HG03520 (cell line): ENCODE data around the gene GALR1.
"Not testable (repeated sequence)": the region's sequence is repeated elsewhere in the genome, so short reads cannot be mapped to it uniquely, and the experiment has no call there.

Experiments
- ATAC-seq: cut with Tn5 transposase; IDR thresholded peaks from one replicate; pipeline ENCODE4 v1.9.1; 2021; ENCODE audit warnings: mild to moderate bottlenecking, moderate library complexity; ENCODE audit not compliant: unreplicated experiment

Gene GALR1

GRCh38 chr18:77250501-77250925 is 865 bp downstream of the GALR1 start:
- no peak for ATAC-seq

GRCh38 chr18:77250926-77251729 is 1.5 kb downstream of the GALR1 start:
- no peak for ATAC-seq

DNA sequence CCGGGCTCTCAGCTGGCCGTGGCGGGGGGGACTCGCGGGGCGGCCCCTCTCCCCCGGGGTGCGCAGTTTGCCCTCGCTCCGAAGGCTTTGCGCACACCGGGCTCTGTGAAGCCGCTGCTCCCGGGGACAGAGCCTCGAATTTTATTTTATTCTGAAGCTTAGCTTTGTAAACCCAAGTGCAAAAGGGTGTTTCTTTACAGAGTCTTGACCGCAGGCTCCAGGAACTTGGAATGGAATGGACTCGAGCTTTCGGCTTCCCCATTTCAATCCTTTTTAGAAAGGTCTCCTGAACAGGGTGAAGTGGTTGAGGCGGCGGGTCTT is 2.0 kb downstream of the GALR1 start:
- ATAC-seq: no peak

- no peak for ATAC-seq
Observed at GRCh38 chr18:77254711-77255405, 5.2 kb downstream of the GALR1 start.

- ATAC-seq: no peak
Observed at GRCh38 chr18:77255426-77256105, 5.9 kb downstream of the GALR1 start.

GRCh38 chr18:77262643-77263465 is 13.2 kb downstream of the GALR1 start:
- ATAC-seq: no peak

- ATAC-seq: no peak
Observed at GRCh38 chr18:77263466-77263763, 13.8 kb downstream of the GALR1 start.

DNA sequence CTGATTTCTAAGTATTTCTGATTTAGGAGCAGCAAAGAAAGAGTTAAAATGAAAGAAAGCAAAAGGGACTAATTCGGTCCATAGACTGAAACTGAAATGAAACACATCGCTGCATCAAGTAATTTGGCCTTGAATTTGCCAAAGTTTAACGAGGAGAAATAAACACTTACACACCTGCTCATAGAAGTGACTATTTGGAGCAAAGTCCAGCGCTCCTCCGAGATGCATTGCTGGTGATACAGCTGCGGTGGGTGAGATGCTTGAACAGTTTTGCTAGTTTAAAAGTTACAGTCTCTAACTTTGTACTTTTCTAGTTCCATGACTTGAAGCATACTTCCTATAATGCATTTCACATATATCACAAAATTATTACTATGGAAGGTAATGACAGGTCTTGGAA is 18.3 kb downstream of the GALR1 start:
- no peak for ATAC-seq

DNA sequence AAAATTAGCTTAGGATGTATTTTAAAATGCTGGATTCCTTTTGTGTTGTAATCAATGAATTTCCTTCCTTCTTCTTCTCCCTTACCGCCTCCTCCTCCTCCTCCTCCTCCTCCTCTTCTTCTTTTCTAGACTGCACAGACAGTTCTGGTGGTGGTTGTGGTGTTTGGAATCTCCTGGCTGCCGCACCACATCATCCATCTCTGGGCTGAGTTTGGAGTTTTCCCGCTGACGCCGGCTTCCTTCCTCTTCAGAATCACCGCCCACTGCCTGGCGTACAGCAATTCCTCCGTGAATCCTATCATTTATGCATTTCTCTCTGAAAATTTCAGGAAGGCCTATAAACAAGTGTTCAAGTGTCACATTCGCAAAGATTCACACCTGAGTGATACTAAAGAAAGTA is 18.8 kb downstream of the GALR1 start:
- ATAC-seq: no peak

GRCh38 chr18:77271576-77272481 is 22.2 kb downstream of the GALR1 start:
- no peak for ATAC-seq

GRCh38 chr18:77290841-77291240 is 41.2 kb downstream of the GALR1 start:
- ATAC-seq: not testable (repeated sequence)

DNA sequence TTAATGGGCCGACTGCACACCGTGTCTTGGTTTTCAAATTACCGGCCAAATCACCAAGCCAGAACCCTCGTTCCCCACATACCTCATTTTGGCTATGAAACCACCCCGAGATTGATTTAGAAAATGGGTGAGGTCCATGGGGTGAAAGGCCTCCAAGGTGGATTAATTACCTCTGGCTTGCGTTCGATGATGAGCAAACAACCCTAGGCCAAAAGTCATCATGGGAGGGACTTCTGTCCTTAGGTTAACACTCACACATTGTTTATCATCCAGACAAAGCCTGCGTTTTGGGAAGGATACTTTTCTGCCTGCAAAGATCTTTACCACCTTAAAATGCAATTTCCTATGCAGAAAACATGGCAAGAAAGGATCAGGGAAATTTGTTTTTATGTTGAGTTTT is 48.5 kb downstream of the GALR1 start:
- no peak for ATAC-seq

- ATAC-seq: no peak
Observed at GRCh38 chr18:77299706-77300105, 50.1 kb downstream of the GALR1 start.

GRCh38 chr18:77300579-77300978 is 50.9 kb downstream of the GALR1 start:
- ATAC-seq: no peak

GRCh38 chr18:77304268-77304667 is 54.6 kb downstream of the GALR1 start:
- ATAC-seq: no peak

DNA sequence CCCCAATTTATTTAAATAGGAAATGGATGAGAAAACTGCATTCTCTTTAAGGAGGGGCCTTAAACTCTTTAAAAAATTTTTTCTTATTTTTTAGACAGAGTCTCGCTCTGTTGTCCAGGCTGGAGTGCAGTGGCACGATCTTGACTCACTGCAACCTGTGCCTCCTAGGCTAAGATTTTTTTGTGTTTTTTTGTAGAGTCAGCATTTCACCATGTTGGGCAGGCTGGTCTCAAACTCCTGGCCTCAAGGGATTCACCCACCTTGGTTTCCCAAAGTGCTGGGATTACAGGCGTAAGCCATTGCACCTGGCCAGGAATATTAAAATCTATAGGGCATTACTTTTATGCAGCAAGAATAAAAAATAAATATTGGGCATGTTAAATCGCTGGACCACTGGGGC is 56.0 kb downstream of the GALR1 start:
- ATAC-seq: no peak

DNA sequence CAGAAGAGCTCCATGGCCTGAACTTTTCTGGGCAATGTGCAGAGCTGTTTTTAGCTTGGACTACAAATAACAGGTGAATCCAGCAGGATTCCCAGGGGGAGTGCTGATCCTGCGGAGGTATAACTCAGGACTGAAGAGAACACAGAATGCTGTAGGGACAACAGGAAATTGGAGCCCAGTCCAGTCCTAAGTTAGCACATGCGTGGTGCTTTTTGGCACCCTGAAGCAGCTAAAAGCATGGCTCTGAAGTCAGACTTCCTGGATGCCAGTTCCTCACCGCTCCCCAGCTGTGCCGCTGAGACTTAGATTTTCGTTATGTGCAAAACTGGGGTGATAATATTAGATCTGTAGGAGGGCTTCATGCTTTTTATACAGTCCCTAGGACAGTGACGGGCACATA is 58.6 kb downstream of the GALR1 start:
- no peak for ATAC-seq

DNA sequence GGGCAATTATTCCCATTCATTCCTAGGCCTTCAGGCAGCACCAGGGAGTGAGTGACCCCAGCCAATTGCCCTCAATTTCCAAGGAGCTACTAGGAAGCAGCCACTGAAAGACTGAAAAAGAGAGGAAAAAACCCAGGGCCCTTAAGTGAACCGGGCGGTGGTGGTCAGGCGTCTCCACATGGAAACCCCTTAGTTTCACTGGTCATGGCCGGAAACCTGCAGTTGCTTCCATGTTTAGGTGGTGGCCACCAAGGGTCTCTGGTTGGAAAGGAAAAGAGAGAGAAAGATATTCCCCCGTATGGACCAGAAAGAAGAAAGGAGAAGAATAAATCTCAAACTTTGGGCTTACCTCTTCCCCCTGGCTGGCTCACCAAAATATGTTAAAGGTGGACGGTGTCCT is 64.9 kb downstream of the GALR1 start:
- no peak for ATAC-seq

- no peak for ATAC-seq
Observed at GRCh38 chr18:77314952-77315351, 65.3 kb downstream of the GALR1 start.

DNA sequence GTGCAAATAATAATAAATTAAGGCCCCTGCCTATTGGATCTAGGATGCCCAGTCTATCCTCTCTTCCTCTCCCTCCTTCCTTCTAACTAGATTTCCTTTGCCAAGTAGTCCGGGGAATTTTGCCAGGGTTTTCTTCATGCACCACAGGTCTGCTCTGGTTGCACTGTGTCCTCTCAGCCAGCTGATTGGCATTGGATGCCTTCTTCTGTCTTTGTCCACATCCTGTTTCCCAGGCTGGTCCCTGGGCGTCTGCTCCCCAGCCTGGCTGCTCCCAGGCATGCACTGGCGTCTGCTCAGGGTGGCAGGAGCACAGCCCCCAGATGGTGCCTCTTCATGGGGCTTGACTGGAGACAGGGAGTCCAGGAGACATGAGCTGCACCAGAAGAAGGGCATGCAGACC is 66.4 kb downstream of the GALR1 start:
- ATAC-seq: no peak
